ENCODE results near the gene HOXA5. TPM values are rescaled to one million over a fixed set of nuclear protein-coding genes. Genes with fewer than 3 reads are reported as not detected.

HOXA5 gene
- total RNA-seq, 5 donors from 2014 or later (not counting 1 experiment from before 2014, with no cell fraction given): 0.18 to 0.32 TPM; not detected in 3

DNA sequence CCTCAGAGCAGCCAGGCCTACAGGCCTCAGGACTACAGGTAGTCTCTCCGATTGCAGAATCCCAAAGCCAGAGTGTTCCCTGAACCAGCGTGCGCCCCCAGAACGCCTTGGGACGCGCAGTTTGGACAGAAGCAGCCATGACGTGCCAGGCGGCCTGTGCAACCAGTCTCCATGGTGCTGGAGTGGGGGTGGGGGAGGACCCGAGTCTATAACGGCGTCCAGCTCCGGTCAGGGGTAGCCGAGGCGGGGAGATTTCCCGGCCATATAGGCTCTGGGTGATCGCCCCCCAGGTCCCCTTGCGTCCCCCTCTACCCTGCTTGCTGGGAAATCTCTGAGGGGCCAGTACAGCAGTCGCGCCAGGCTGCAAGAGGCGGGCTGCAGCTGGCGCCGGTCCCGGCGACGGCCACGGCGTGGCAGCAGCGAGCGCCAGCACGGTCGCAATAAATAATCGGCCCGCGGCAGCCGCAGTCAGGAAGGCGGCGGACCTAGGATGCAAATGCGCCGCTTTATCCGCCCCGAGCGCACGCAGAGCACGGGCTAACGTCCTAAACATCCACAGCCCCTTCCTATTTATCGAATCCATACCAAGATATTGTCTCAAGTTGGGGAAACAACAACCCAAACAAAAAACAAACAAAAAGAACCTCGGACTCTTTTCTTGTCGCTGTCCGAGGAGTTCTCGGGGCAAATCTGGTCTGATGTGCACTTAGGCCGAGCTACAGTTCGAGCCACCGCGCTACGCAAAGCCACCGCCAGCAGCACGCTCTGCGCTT is 7.3 kb upstream of the HOXA5 start:
- peak in 32 of 35 experiments; percentile 28 to 82 (median 56) for DNase-seq
- H3K36me3 Mint-ChIP-seq: no peaks in the 10 kb centered on the region
- ATAC-seq (replicated peaks in 1 of 4): peak; percentile 82 to 89 (median 84)
- ChIA-PET POLR2A (no interaction called here), CTCF (interaction anchor here (0.6 to 3.3 kb wide), 13 partner anchors 8 to 655 kb away, joined by 3 to 11 read pairs (median 4); partner anchors contain the start of genes HOXA11 (in 1 of the 2), HOXA4 (in 1 of the 2) and HOXA9 (in 1 of the 2))
- peaks cover 80 to 94% of the 10 kb centered on the region in 2 donors for H3K27me3 Mint-ChIP-seq
- H3K27ac Mint-ChIP-seq: no peak overlapping the region
- H3K27ac ChIP-seq (ENCODE audit: low read length): no peak overlapping the region
- peak overlapping the region; percentile 60 to 63 (median 61) for H3K4me3 Mint-ChIP-seq
- H3K9me3 Mint-ChIP-seq: no peaks in the 10 kb centered on the region
- WGBS (ENCODE audit: insufficient coverage): 1% methylated on average over 53 of the region's 58 CpGs
- H3K4me1 ChIP-seq (ENCODE audit: control insufficient read depth in 1 of 2, extremely low read depth in 1 of 2, insufficient read depth in 2 of 2, low read length in 2 of 2): peaks cover 14 to 61% of the 10 kb centered on the region in 2 experiments
- peaks cover 0 to 91% of the 10 kb centered on the region in 2 experiments for H3K27me3 ChIP-seq (replicated peaks in 1 of 2; ENCODE audit: control insufficient read depth in 2 of 2, extremely low read depth in 1 of 2, insufficient read depth in 2 of 2, low read length in 1 of 2)
- H3K4me1 Mint-ChIP-seq: peaks cover 52 to 57% (median 52%) of the 10 kb centered on the region in 3 donors
- no peaks in the 10 kb centered on the region for H3K36me3 ChIP-seq (ENCODE audit: control insufficient read depth in 2 of 2, extremely low read depth in 1 of 2, insufficient read depth in 1 of 2, low read length in 1 of 2)
- H3K4me3 ChIP-seq (ENCODE audit: control insufficient read depth in 1 of 2, extremely low read depth in 1 of 2, low read length in 1 of 2): peak overlapping the region; percentile 44 to 46
- H3K9me3 ChIP-seq: no peaks in the 10 kb centered on the region

DNA sequence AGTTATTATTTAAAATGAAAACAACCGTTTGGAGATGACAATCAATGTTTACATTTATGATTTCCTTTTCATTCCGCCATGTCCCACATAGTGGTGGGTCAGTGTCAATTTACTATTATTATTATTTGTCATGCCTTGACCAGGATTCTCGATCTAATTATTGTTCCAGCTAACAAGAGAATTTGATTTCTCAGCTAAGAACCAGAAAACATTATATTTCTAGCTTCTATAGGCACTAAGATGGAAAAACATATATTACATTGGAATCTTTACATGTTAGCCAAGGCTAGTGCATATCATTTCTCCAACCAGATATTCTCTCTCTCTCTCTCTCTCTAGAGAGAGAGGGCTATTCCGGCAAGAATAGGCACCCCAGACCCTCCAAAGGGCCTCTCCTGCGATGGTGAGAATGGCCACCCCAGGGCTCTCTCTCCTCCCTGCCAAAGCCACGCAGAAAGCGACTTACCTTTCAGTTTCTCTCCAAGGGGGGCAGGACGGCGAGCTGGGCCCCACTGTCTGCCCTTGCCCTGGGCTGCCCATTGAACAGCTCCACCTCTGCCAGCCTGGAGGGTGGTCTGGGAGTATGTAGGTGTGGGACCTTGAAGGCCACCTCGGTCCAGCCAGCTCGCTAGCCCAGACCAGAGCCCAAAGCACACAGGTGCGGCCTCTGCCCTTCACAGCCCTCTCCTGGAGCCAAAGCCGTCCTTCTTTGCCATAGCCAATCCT is 6.5 kb upstream of the HOXA5 start:
- ATAC-seq (replicated peaks in 1 of 4) (no peak), DNase-seq (no peak)
- no peak overlapping the region for H3K27ac Mint-ChIP-seq
- 52% methylated on average over 4 of the region's 13 CpGs for whole genome bisulfite sequencing (ENCODE audit: insufficient coverage)
- peak overlapping the region; percentile 13 to 63 (median 47) for H3K4me3 Mint-ChIP-seq
- H3K4me1 Mint-ChIP-seq: peaks cover 44 to 50% (median 45%) of the 10 kb centered on the region in 3 donors
- H3K27me3 ChIP-seq (replicated peaks in 1 of 2; ENCODE audit: control insufficient read depth in 2 of 2, extremely low read depth in 1 of 2, insufficient read depth in 2 of 2, low read length in 1 of 2): peaks cover 0 to 91% of the 10 kb centered on the region in 2 experiments
- POLR2A ChIA-PET: no interaction called here
- H3K36me3 Mint-ChIP-seq: no peaks in the 10 kb centered on the region
- H3K36me3 ChIP-seq (ENCODE audit: control insufficient read depth in 2 of 2, extremely low read depth in 1 of 2, insufficient read depth in 1 of 2, low read length in 1 of 2): no peaks in the 10 kb centered on the region
- H3K4me1 ChIP-seq (ENCODE audit: control insufficient read depth in 1 of 2, extremely low read depth in 1 of 2, insufficient read depth in 2 of 2, low read length in 2 of 2): peaks cover 7 to 54% of the 10 kb centered on the region in 2 experiments
- H3K9me3 Mint-ChIP-seq: no peaks in the 10 kb centered on the region
- peaks cover 73 to 94% of the 10 kb centered on the region in 2 donors for H3K27me3 Mint-ChIP-seq
- peak overlapping the region in 1 of 2 donors; percentile 44 for H3K4me3 ChIP-seq (ENCODE audit: control insufficient read depth in 1 of 2, extremely low read depth in 1 of 2, low read length in 1 of 2)
- no peak overlapping the region for H3K27ac ChIP-seq (ENCODE audit: low read length)
- CTCF ChIA-PET: interaction anchor here (0.5 to 3.3 kb wide), 24 partner anchors 9 to 1258 kb away, joined by 3 to 11 read pairs (median 4); partner anchors contain the start of genes HOXA11 (in 1 of the 2), HOXA4 (in 1 of the 2) and HOXA9 (in 1 of the 2)
- no peaks in the 10 kb centered on the region for H3K9me3 ChIP-seq

- H3K27me3 ChIP-seq (replicated peaks in 1 of 2; ENCODE audit: control insufficient read depth in 2 of 2, extremely low read depth in 1 of 2, insufficient read depth in 2 of 2, low read length in 1 of 2): peaks cover 0 to 90% of the 10 kb centered on the region in 2 experiments
- peaks cover 7 to 44% of the 10 kb centered on the region in 2 experiments for H3K4me1 ChIP-seq (ENCODE audit: control insufficient read depth in 1 of 2, extremely low read depth in 1 of 2, insufficient read depth in 2 of 2, low read length in 2 of 2)
- POLR2A ChIA-PET: interaction anchor here in 1 of 2 donors (0.5 kb wide), 1 partner anchor 12 kb away, joined by 3 read pairs; no protein-coding TSS in a partner anchor
- CTCF ChIA-PET: interaction anchor here (0.5 to 3.3 kb wide), 19 partner anchors 8 to 1257 kb away, joined by 3 to 9 read pairs (median 4); partner anchors contain the start of gene HOXA4 (in 1 of the 2)
- H3K4me1 Mint-ChIP-seq: peaks cover 35 to 40% (median 36%) of the 10 kb centered on the region in 3 donors
- no peaks in the 10 kb centered on the region for H3K9me3 ChIP-seq
- no peaks in the 10 kb centered on the region for H3K36me3 ChIP-seq (ENCODE audit: control insufficient read depth in 2 of 2, extremely low read depth in 1 of 2, insufficient read depth in 1 of 2, low read length in 1 of 2)
- H3K27me3 Mint-ChIP-seq: peaks cover 66 to 90% of the 10 kb centered on the region in 2 donors
- no peak overlapping the region for H3K4me3 ChIP-seq (ENCODE audit: control insufficient read depth in 1 of 2, extremely low read depth in 1 of 2, low read length in 1 of 2)
- peak overlapping the region in 1 of 3 donors; percentile 68 for H3K4me3 Mint-ChIP-seq
- no peak for ATAC-seq (replicated peaks in 1 of 4)
- no peak for DNase-seq
- H3K36me3 Mint-ChIP-seq: no peaks in the 10 kb centered on the region
- H3K27ac ChIP-seq (ENCODE audit: low read length): no peak overlapping the region
- 50% methylated on average over 17 of the region's 30 CpGs for WGBS (ENCODE audit: insufficient coverage)
- H3K9me3 Mint-ChIP-seq: no peaks in the 10 kb centered on the region
- no peak overlapping the region for H3K27ac Mint-ChIP-seq
These were observed 5.5 kb upstream of the HOXA5 start for GRCh38 chr7:27148756-27149641.

DNA sequence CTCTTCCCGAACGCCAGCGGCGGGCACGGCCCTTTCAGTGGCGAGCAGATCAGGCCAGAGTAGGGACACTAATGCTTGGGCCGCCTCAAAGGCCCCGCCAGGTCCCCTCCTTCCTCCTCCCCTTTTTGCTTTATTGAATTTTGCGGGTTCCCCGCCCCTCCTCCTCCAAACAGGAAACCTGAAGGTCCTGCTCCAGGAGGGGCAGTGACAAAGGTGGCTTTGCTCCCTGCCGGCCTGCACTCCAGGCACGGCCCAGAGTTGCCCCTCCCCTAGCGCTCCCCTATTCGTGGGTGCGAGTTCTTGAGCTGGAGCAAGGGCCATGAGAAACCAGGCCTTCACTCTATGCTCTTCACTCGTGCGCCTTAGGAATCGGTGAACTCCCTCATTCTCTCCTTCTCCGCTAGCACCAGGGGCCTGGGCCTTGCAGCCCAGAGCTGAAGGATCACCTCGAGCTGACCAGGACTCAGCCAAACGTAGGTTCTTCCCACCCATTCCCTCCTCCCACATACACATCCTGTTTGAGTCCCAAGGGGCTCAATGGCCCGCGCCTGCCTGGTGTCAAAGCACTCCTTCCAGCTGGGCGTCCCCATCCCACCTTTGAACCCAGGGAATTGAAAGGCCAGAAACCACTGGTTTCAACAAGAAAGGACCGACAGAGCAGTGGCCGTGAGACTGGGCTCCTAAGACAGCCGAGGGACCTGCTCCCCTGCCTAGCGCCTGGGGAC is 4.7 kb upstream of the HOXA5 start:
- Mint-ChIP-seq H3K9me3 (no peaks in the 10 kb centered on the region), H3K4me1 (peaks cover 32 to 36% (median 35%) of the 10 kb centered on the region in 3 donors), H3K27ac (no peak overlapping the region), H3K36me3 (no peaks in the 10 kb centered on the region), H3K27me3 (peaks cover 59 to 85% of the 10 kb centered on the region in 2 donors), H3K4me3 (peak overlapping the region in 2 of 3 donors; percentile 56 to 68)
- Histone ChIP-seq H3K27me3 (replicated peaks in 1 of 2; ENCODE audit: control insufficient read depth in 2 of 2, extremely low read depth in 1 of 2, insufficient read depth in 2 of 2, low read length in 1 of 2) (peaks cover 0 to 86% of the 10 kb centered on the region in 2 experiments), H3K4me1 (ENCODE audit: control insufficient read depth in 1 of 2, extremely low read depth in 1 of 2, insufficient read depth in 2 of 2, low read length in 2 of 2) (peaks cover 7 to 44% of the 10 kb centered on the region in 2 experiments), H3K9me3 (no peaks in the 10 kb centered on the region), H3K36me3 (ENCODE audit: control insufficient read depth in 2 of 2, extremely low read depth in 1 of 2, insufficient read depth in 1 of 2, low read length in 1 of 2) (no peaks in the 10 kb centered on the region), H3K27ac (ENCODE audit: low read length) (no peak overlapping the region), H3K4me3 (ENCODE audit: control insufficient read depth in 1 of 2, extremely low read depth in 1 of 2, low read length in 1 of 2) (peak overlapping the region in 1 of 2 donors; percentile 52)
- DNase-seq: no peak
- CTCF ChIA-PET: interaction anchor here (0.7 to 3.3 kb wide), 3 partner anchors 14 to 779 kb away, joined by 3 to 9 read pairs (median 4); partner anchors contain the start of gene HOXA4 (in 1 of the 2)
- POLR2A ChIA-PET: interaction anchor here in 1 of 2 donors (0.5 kb wide), 1 partner anchor 13 kb away, joined by 3 read pairs; no protein-coding TSS in a partner anchor
- ATAC-seq (replicated peaks in 1 of 4): no peak
- WGBS (ENCODE audit: insufficient coverage): 23% methylated on average over 26 of the region's 28 CpGs

GRCh38 chr7:27147199-27148030 is 3.9 kb upstream of the HOXA5 start, which contains the start of gene HOXA6:
TSS of gene HOXA6 (minus strand) at chr7:27147774. CDS start at chr7:27147749, 25 bp downstream.
- Histone ChIP-seq H3K27me3 (replicated peaks in 1 of 2; ENCODE audit: control insufficient read depth in 2 of 2, extremely low read depth in 1 of 2, insufficient read depth in 2 of 2, low read length in 1 of 2) (peaks cover 0 to 83% of the 10 kb centered on the region in 2 experiments), H3K36me3 (ENCODE audit: control insufficient read depth in 2 of 2, extremely low read depth in 1 of 2, insufficient read depth in 1 of 2, low read length in 1 of 2) (no peaks in the 10 kb centered on the region), H3K27ac (ENCODE audit: low read length) (no peak within 1 kb of the TSS), H3K9me3 (no peaks in the 10 kb centered on the region), H3K4me3 (ENCODE audit: control insufficient read depth in 1 of 2, extremely low read depth in 1 of 2, low read length in 1 of 2) (peak within 1 kb of the TSS in 1 of 2 donors; percentile 54), H3K4me1 (ENCODE audit: control insufficient read depth in 1 of 2, extremely low read depth in 1 of 2, insufficient read depth in 2 of 2, low read length in 2 of 2) (peaks cover 7 to 40% of the 10 kb centered on the region in 2 experiments)
- ATAC-seq (replicated peaks in 1 of 4): no peak
- POLR2A ChIA-PET: no interaction called here
- peaks cover 30 to 34% (median 34%) of the 10 kb centered on the region in 3 donors for H3K4me1 Mint-ChIP-seq
- CTCF ChIA-PET: no interaction called here
- H3K9me3 Mint-ChIP-seq: no peaks in the 10 kb centered on the region
- no peaks in the 10 kb centered on the region for H3K36me3 Mint-ChIP-seq
- DNase-seq: no peak
- no peak within 1 kb of the TSS for H3K27ac Mint-ChIP-seq
- peaks cover 60 to 83% of the 10 kb centered on the region in 2 donors for H3K27me3 Mint-ChIP-seq
- WGBS (ENCODE audit: insufficient coverage): 32% methylated on average over 60 of the region's 63 CpGs
- peak within 1 kb of the TSS in 2 of 3 donors; percentile 56 to 68 for H3K4me3 Mint-ChIP-seq
